ENCODE data around the gene SLC38A10. TPM values are rescaled to one million over a fixed set of nuclear protein-coding genes. Genes with fewer than 3 reads are reported as not detected.

SLC38A10 gene
- total RNA-seq, 6 donors from 2014 or later = 90.6 to 208 (median 110) TPM

DNA sequence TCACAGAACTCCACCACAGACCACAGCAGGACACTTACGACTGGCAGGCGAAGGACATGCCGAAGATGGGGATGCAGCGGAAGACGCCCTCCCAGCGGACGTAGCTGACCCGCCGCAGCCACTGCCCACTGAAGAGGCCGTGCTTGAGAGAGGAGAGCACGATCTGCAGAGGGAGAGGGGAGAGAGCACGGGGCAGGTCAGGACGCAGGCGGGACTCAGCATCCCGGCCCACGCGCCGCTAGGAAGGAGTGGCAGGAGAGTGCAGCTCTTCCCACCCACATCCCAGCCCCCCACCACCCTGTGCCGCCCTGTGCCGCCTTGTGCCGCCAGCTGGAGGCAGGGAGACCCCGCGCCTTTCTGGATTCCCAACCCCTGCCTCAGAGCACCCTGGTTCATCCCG is 14.5 kb downstream of the SLC38A10 start:
- Histone ChIP-seq H3K4me1 (peaks cover 20 to 38% (median 25%) of the 10 kb centered on the region in 4 donors), H3K36me3 (peaks cover 4 to 71% (median 49%) of the 10 kb centered on the region in 4 donors), H3K9me3 (no peaks in the 10 kb centered on the region), H3K4me3 (no peak overlapping the region), H3K27me3 (no peaks in the 10 kb centered on the region), H3K27ac (no peak overlapping the region)
- no peak for DNase-seq
- ATAC-seq (ENCODE audit: low FRiP score in 2 of 2) = no peak
- TF ChIP-seq POLR2AphosphoS5 (IDR thresholded peaks at IDR 0.05) = no peak
- TF ChIP-seq, protein P1, sequence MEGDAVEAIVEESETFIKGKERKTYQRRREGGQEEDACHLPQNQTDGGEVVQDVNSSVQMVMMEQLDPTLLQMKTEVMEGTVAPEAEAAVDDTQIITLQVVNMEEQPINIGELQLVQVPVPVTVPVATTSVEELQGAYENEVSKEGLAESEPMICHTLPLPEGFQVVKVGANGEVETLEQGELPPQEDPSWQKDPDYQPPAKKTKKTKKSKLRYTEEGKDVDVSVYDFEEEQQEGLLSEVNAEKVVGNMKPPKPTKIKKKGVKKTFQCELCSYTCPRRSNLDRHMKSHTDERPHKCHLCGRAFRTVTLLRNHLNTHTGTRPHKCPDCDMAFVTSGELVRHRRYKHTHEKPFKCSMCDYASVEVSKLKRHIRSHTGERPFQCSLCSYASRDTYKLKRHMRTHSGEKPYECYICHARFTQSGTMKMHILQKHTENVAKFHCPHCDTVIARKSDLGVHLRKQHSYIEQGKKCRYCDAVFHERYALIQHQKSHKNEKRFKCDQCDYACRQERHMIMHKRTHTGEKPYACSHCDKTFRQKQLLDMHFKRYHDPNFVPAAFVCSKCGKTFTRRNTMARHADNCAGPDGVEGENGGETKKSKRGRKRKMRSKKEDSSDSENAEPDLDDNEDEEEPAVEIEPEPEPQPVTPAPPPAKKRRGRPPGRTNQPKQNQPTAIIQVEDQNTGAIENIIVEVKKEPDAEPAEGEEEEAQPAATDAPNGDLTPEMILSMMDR (IDR thresholded peaks at IDR 0.05) = no peak
- no peak for TF ChIP-seq EP300 (IDR thresholded peaks at IDR 0.05)
- no peak for TF ChIP-seq POLR2A (IDR thresholded peaks at IDR 0.05)
- 93 to 97% methylated on average over 19 to 24 of the region's 24 CpGs for WGBS, 2 donors

DNA sequence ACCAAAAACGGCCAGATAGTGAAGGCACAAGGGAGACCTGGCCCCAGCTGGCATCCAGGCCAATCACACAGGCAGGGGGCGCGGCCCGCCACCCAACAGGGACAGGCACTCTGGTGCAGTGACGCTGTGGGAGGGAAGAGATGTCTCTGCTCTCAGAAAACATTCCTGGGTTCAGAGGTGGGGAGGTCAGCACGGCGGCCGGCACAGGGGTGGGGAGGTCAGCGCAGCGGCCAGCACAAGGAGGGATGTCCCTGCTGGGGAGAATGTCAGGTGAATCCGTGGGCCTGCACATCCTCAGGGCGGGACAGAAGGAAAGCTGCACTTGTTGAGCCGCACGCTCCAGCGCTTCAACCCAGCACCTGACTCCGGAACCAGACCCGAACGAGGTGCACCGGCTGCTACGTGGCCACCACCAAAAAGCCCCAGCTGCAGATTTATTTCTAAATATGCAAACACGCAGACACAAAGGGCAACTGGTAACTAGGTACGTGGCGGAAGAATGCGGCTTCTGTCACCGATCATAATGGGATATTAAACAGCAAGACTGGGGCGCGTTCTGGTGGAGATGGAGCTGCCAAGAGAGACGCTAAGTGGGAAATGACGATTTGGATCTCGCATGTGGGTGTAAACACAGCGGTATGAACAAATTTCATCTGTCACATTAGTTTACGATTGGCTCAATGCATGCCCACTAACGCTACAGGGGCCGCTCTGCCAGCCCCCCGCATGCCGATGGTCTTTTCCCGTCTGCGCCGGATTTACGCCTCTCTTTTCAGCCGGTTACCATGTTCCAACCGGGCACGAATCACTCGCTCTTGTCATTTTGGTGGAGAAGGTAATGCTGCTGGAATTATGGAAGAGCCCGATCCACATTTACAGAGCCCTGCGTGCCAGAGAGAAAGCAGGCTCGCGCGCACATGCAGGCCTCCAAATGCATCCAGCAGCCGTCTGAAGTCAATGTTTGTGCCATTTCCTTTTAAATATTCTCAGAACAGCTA is 15.5 kb downstream of the SLC38A10 start:
- TF ChIP-seq, protein P1 (IDR thresholded peaks at IDR 0.05) = no peak
- TF ChIP-seq POLR2AphosphoS5 (IDR thresholded peaks at IDR 0.05) = no peak
- no peak for TF ChIP-seq POLR2A (IDR thresholded peaks at IDR 0.05)
- Histone ChIP-seq H3K4me3 (no peak overlapping the region), H3K27me3 (no peaks in the 10 kb centered on the region), H3K4me1 (peaks cover 15 to 28% (median 18%) of the 10 kb centered on the region in 4 donors), H3K9me3 (no peaks in the 10 kb centered on the region), H3K36me3 (peaks cover 4 to 79% (median 52%) of the 10 kb centered on the region in 4 donors), H3K27ac (peak overlapping the region in 1 of 4 donors; percentile 78)
- no peak for ATAC-seq (ENCODE audit: low FRiP score in 2 of 2)
- peak in 1 of 2 donors; percentile 76 for DNase-seq
- WGBS, 2 donors = 95 to 97% methylated on average over 50 of the region's 50 CpGs

DNA sequence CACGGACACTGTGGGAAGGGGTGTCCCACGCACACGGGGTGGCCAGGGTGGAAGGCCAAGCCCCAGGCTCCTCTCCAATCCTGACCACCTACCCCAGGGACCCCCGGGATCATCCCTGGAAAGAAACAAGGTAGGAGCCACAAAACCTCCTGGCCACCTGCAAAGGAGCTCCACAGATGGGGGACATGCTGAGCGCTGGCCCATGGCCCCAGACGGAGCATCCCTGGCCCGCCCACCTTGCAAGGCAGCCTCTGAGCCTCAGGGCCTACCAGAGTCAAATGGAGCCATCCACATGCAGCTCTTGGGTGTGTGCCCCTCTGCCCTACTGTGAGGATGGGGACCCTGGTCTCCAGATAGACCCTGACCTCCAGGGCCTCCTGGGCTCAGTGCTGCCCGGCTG is 16.3 kb downstream of the SLC38A10 start:
- H3K27me3 ChIP-seq = no peaks in the 10 kb centered on the region
- TF ChIP-seq EP300 (IDR thresholded peaks at IDR 0.05) (no peak), POLR2AphosphoS5 (IDR thresholded peaks at IDR 0.05) (no peak), POLR2A (IDR thresholded peaks at IDR 0.05) (no peak)
- TF ChIP-seq, protein P1 (IDR thresholded peaks at IDR 0.05) = no peak
- no peak overlapping the region for H3K4me3 ChIP-seq
- H3K9me3 ChIP-seq = no peaks in the 10 kb centered on the region
- peak overlapping the region in 3 of 4 donors; percentile 32 to 78 (median 71) for H3K27ac ChIP-seq
- peaks cover 14 to 26% (median 17%) of the 10 kb centered on the region in 4 donors for H3K4me1 ChIP-seq
- ATAC-seq (ENCODE audit: low FRiP score in 2 of 2) (no peak), DNase-seq (no peak)
- 94 to 98% methylated on average over 3 to 7 of the region's 8 CpGs for WGBS, 2 donors
- H3K36me3 ChIP-seq = peaks cover 4 to 83% (median 58%) of the 10 kb centered on the region in 4 donors

DNA sequence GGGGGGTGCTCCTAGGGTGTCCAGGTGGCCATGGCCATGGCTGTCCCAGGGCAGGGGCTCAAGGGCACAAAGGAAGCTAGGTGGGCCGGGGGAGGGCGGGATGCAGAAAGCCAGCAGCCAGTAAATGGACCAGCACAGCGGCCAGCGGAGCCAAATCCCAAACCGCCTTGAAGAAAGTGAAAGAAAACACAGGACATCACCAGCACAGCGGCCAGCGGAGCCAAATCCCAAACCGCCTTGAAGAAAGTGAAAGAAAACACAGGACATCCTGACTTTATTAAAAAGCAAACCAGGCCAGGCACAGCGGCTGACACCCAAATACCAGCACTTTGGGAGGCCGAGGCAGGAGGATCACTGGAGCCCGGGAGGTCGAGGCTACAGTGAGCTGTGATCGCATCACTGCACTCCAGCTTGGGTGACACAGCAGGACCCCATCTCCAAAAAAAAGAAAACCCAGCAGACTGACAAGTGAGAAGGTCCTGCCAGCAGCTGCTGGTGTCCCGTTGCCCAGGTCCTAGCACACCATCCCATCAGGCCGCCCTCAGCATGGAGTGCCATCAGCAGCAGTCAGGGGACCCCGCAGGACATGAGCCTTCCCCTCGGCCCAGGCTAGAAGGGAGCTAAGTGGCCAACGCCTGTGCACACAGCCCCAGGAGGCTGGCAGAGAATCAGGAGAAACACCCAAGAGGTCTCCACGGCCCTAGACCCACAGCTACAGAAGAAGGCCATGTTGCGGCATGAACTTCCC is 17.0 kb downstream of the SLC38A10 start:
- peak overlapping the region; percentile 53 to 78 (median 70) for H3K27ac ChIP-seq
- WGBS, 2 donors = 71 to 84% methylated on average over 17 to 20 of the region's 20 CpGs
- DNase-seq = no peak
- no peaks in the 10 kb centered on the region for H3K9me3 ChIP-seq
- H3K36me3 ChIP-seq = peaks cover 4 to 83% (median 61%) of the 10 kb centered on the region in 4 donors
- ATAC-seq (ENCODE audit: low FRiP score in 2 of 2) = peak in 1 of 2 donors; percentile 72
- H3K27me3 ChIP-seq = no peaks in the 10 kb centered on the region
- peaks cover 14 to 30% (median 18%) of the 10 kb centered on the region in 4 donors for H3K4me1 ChIP-seq
- no peak for TF ChIP-seq EP300 (IDR thresholded peaks at IDR 0.05)
- TF ChIP-seq, protein P1 (IDR thresholded peaks at IDR 0.05) = no peak
- no peak for TF ChIP-seq POLR2A (IDR thresholded peaks at IDR 0.05)
- TF ChIP-seq POLR2AphosphoS5 (IDR thresholded peaks at IDR 0.05) = no peak
- peak overlapping the region in 3 of 4 donors; percentile 8 to 33 (median 23) for H3K4me3 ChIP-seq
